SU-DHL-6 (cell line): ENCODE results near the gene MKX.

ENCODE experiments used
- CTCF ChIP-seq: fragments of 200-600 bp; sonication (generic); IDR thresholded peaks from one replicate; pipeline ENCODE4 v1.5.1; 2017; ENCODE audit warnings: antibody characterized with exemption, mild to moderate bottlenecking, low read length, moderate library complexity; ENCODE audit not compliant: insufficient read depth, poor library complexity, severe bottlenecking
- EZH2phosphoT487 ChIP-seq: fragments of 200-600 bp; sonication (generic), shearing (Covaris generic); conservative IDR thresholded peaks from 2 replicates; pipeline ENCODE4 v1.6.1; 2018; ENCODE audit warnings: mild to moderate bottlenecking, antibody characterized with exemption, low read length, moderate library complexity, mixed read lengths

- TF ChIP-seq CTCF: no peak
- no peak for TF ChIP-seq EZH2phosphoT487
These were observed 85.8 kb downstream of the MKX start for GRCh38 chr10:27659786-27660185.
